A673 (cell line): ENCODE measurements around the gene DARS2. TPM values are rescaled to one million over a fixed set of nuclear protein-coding genes. Genes with fewer than 3 reads are reported as not detected.

Experiments used
- BruUV-seq: library from RNA; stranded (reverse); fragments of 400-500 nt; replicated peaks from 2 replicates; lab custom pipeline; 2021; lab: Mats Ljungman, UMichigan
- CTCF ChIA-PET: fragments of 300-600 bp; sonication (Branson Sonifier 250); formaldehyde crosslinking; loops from one replicate; lab custom pipeline; 2022; ENCODE audit warnings: antibody characterized with exemption; lab: Charles Lee
- POLR2A ChIA-PET: fragments of 300-600 bp; sonication (Branson Sonifier 250); formaldehyde crosslinking; loops from one replicate; lab custom pipeline; 2022; ENCODE audit warnings: antibody characterized with exemption; ENCODE audit not compliant: low non-redundant PET; lab: Charles Lee
- DNase-seq: peaks from one replicate; pipeline ENCODE4 v3.0.0-alpha.2; 2015; ENCODE audit warnings: low spot score
- H3K27ac ChIP-seq: fragments of 200-600 bp; sonication (generic); 2 replicates; pipeline ENCODE4 v1.5.1; 2016; ENCODE audit warnings: mixed run types, low read depth, mild to moderate bottlenecking, mixed read lengths, antibody characterized with exemption, low read length; ENCODE audit not compliant: poor library complexity, severe bottlenecking
- H3K27me3 ChIP-seq: fragments of 200-600 bp; sonication (generic); replicated peaks from 2 replicates; pipeline ENCODE4 v1.6.1; 2017; ENCODE audit warnings: mixed run types, low read depth, mild to moderate bottlenecking, mixed read lengths, antibody characterized with exemption, low read length; ENCODE audit not compliant: insufficient read depth, poor library complexity
- H3K36me3 ChIP-seq: fragments of 200-600 bp; sonication (generic); 2 replicates; pipeline ENCODE4 v1.6.1; 2016; ENCODE audit warnings: mixed run types, mild to moderate bottlenecking, mixed read lengths, antibody characterized with exemption, low read length; ENCODE audit not compliant: insufficient read depth, poor library complexity, severe bottlenecking
- H3K4me1 ChIP-seq: fragments of 200-600 bp; sonication (generic); 2 replicates; pipeline ENCODE4 v1.6.1; 2017; ENCODE audit warnings: mixed run types, mild to moderate bottlenecking, mixed read lengths, antibody characterized with exemption, low read length; ENCODE audit not compliant: insufficient read depth, poor library complexity, severe bottlenecking
- H3K4me3 ChIP-seq: fragments of 200-600 bp; sonication (generic); 2 replicates; pipeline ENCODE4 v1.5.1; 2016; ENCODE audit warnings: low read depth, mixed run types, mild to moderate bottlenecking, mixed read lengths, low read length; ENCODE audit not compliant: poor library complexity, severe bottlenecking
- H3K9me3 ChIP-seq: fragments of 200-600 bp; sonication (generic); 2 replicates; pipeline ENCODE4 v1.6.1; 2016; ENCODE audit warnings: mixed run types, low read depth, mild to moderate bottlenecking, mixed read lengths, antibody characterized with exemption, low read length; ENCODE audit not compliant: poor library complexity, severe bottlenecking
- EZH2 ChIP-seq: fragments of 200-600 bp; sonication (generic); IDR thresholded peaks from 2 replicates; pipeline ENCODE4 v1.6.1; 2017; ENCODE audit warnings: borderline replicate concordance, low read depth, mild to moderate bottlenecking, mixed read lengths, antibody characterized with exemption, low read length; ENCODE audit not compliant: poor library complexity, severe bottlenecking
- intact Hi-C: fragments of 100-400 bp; cut with micrococcal nuclease; formaldehyde crosslinking; loops from one replicate; pipeline ENCODE4 v1.10.0; 2022; ENCODE audit not compliant: unreplicated experiment
- total RNA-seq: library from RNA; stranded (reverse); gene quantifications from 2 replicates; pipeline ENCODE4 v1.2.3, GENCODE V29; 2021
- TF ChIP-seq, protein P1 (sequence below): fragments of 300-800, 200-600 bp; sonication (generic); conservative IDR thresholded peaks from 2 replicates; pipeline ENCODE4 v1.5.1; 2017; ENCODE audit warnings: low read depth, mild to moderate bottlenecking, antibody characterized with exemption, low read length, moderate library complexity, mixed read lengths

Gene DARS2
- total RNA-seq, 1 experiment from 2014 or later: 41.6 TPM

DNA sequence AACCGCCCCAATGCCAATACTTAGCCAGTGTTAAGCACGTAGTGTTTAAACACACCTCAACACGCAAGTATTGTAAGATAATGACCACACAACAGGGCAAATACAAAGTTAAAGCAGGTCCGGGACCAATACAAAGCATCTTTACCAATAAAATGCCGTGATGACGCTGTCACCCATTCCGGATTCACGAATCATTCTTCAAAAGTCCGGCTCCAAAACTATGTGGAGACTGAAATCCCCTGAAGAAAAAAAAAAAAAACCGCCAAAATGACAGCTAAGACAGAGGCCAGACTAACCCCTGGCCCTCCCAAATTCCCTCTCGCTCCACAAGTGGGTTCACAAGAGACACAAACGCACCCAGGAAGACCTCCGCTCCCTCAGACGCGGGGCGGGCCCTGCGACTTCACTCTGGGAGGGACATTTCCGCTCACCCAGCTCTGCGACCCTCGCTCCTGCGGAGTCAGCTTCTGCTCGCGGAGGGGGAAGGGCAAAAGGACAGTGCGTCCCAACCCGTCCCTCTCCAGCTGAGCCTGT, 625 bp upstream of the DARS2 start:
- Histone ChIP-seq H3K9me3 (no peaks in the 10 kb centered on the region), H3K4me1 (peaks cover 13% of the 10 kb centered on the region), H3K27me3 (no peaks in the 10 kb centered on the region), H3K36me3 (peaks cover 10% of the 10 kb centered on the region), H3K4me3 (peak overlapping the region; percentile 73), H3K27ac (peak overlapping the region; percentile 94)
- BruUV-seq: TSS peak; percentile 64
- DNase-seq: no peak
- POLR2A ChIA-PET: no interaction called here
- TF ChIP-seq, protein P1, sequence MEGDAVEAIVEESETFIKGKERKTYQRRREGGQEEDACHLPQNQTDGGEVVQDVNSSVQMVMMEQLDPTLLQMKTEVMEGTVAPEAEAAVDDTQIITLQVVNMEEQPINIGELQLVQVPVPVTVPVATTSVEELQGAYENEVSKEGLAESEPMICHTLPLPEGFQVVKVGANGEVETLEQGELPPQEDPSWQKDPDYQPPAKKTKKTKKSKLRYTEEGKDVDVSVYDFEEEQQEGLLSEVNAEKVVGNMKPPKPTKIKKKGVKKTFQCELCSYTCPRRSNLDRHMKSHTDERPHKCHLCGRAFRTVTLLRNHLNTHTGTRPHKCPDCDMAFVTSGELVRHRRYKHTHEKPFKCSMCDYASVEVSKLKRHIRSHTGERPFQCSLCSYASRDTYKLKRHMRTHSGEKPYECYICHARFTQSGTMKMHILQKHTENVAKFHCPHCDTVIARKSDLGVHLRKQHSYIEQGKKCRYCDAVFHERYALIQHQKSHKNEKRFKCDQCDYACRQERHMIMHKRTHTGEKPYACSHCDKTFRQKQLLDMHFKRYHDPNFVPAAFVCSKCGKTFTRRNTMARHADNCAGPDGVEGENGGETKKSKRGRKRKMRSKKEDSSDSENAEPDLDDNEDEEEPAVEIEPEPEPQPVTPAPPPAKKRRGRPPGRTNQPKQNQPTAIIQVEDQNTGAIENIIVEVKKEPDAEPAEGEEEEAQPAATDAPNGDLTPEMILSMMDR: no peak
- TF ChIP-seq EZH2: no peak
- intact Hi-C loops: loop anchor here (1.0 to 10.0 kb wide), 4 partner anchors 109 to 1079 kb away; partner anchors contain the start of genes KLHL20 and PRDX6
- CTCF ChIA-PET: interaction anchor here (2.4 kb wide), 1 partner anchor 394 kb away, joined by 16 read pairs; no protein-coding TSS in a partner anchor

DNA sequence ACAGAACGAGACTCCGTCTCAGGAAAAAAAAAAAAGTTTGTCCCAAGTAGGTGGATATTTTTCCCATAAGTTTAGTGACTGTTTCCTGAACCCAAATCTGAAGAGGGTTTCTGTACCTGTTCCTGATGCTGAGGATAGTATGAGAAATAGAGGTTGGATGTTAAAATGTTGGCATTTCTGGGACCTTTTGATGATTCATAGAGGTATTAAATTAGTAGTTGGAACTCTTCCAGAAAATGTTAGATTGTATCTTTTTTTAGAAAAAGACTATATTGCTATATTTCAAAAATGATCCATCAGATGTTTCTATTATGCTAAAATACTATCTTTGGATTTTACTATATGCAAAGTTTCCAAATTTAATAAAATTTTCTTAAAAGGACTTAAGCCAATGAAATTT, 3.1 kb downstream of the DARS2 start:
- POLR2A ChIA-PET: no interaction called here
- no peak for DNase-seq
- peaks cover 17% of the 10 kb centered on the region for H3K4me1 ChIP-seq
- no peaks in the 10 kb centered on the region for H3K9me3 ChIP-seq
- BruUV-seq: no TSS peak
- CTCF ChIA-PET: no interaction called here
- peaks cover 14% of the 10 kb centered on the region for H3K36me3 ChIP-seq
- no peak overlapping the region for H3K27ac ChIP-seq
- no peak overlapping the region for H3K4me3 ChIP-seq
- intact Hi-C loops: loop anchor here (10.0 kb wide), 2 partner anchors 113 to 1083 kb away; partner anchors contain the start of gene KLHL20
- H3K27me3 ChIP-seq: no peaks in the 10 kb centered on the region
- no peak for TF ChIP-seq EZH2
- TF ChIP-seq, protein P1: no peak

DNA sequence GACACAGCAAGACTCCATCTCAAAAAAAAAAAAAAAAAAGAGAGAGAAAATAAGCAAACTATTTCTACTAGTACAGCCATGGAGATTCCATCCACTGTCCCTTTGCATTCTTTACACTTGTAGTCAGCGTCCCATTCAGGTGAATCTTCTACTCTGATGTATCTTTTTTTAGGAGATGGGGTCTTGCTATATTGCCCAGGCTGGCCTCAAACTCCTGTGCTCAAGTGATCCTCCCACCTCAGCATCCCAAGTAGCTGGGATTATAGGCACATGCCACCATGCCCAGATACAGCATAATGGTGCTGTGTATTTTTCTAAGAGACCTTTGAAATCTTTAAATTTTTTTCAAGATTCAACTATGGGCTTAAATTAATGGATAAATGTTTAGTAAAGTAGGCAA, 8.3 kb downstream of the DARS2 start:
- peaks cover 45% of the 10 kb centered on the region for H3K36me3 ChIP-seq
- ChIA-PET POLR2A (no interaction called here), CTCF (no interaction called here)
- no peak overlapping the region for H3K4me3 ChIP-seq
- H3K4me1 ChIP-seq: peaks cover 14% of the 10 kb centered on the region
- DNase-seq: no peak
- TF ChIP-seq EZH2: no peak
- TF ChIP-seq, protein P1: no peak
- no peaks in the 10 kb centered on the region for H3K9me3 ChIP-seq
- no TSS peak for BruUV-seq
- intact Hi-C loops: no loop called here
- no peaks in the 10 kb centered on the region for H3K27me3 ChIP-seq
- no peak overlapping the region for H3K27ac ChIP-seq
